CD4-positive, alpha-beta T cell treated with Interleukin-2 at 100 ng/mL for 4 hours (primary cell): Measurements from ENCODE around the gene HLA-F.

ENCODE experiments used
- DNase-seq: peaks from one replicate; pipeline ENCODE4 v3.0.0-alpha.2; 2020; ENCODE audit warnings: low spot score

The HLA-F gene

DNA sequence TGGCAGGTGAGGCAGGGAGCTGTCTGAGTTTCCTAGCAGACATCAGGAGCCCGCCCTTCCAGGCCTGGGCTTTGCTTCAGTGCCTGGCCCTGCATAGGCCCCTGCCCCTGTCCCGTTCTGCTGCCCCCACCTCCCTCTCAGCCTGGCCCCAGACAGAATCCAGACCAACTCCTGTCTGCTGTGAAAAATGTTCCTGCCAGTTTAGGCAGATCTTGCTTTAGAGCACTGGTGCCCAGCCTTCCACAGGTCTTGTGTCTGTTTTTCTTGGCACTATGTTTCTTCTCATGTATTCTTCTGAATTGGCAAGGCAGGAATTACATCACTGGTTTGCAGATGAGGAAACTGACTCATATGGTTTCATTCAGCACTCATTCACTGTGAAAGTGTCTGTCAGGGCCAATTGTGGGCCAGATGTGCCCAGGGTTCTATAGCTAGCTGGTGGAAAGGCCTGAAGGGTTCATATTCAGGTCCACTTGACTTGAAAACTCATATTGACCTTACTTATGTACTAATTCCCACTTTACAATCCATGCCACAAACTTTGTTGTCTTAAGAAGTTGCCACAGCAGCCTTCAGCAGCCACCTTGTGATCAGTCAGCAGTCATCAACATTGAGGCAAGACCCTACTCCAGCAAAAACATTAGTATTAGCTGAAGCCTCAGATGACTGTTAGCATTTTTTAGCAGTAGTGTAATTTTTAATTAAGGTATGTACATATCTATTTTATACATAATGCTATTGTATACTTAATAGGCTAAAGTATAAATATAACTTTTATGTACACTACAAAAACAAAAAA is 40.5 kb downstream of the HLA-F start:
- no peak for DNase-seq

GRCh38 chr6:29764422-29765196 is 41.4 kb downstream of the HLA-F start:
- no peak for DNase-seq

GRCh38 chr6:29769336-29769735 is 46.1 kb downstream of the HLA-F start:
- DNase-seq: no peak

GRCh38 chr6:29770306-29770705 is 47.1 kb downstream of the HLA-F start:
- DNase-seq: no peak

- DNase-seq: no peak
Measured at GRCh38 chr6:29776684-29777083, 53.5 kb downstream of the HLA-F start.
